Small intestine (tissue), 7 donors: ENCODE data around the gene STK32A. TPM values are rescaled to one million over a fixed set of nuclear protein-coding genes. Genes with fewer than 3 reads are reported as not detected.
"Not testable (repeated sequence)": the region's sequence is repeated elsewhere in the genome, so short reads cannot be mapped to it uniquely, and the experiment has no call there.

Experiments used
- DNase-seq, 2 donors: peaks; one replicate each; pipeline versions ENCODE4 v3.0.0 to v3.0.0-alpha.2; 2013
- FAIRE-seq: peaks from 2 replicates; lab custom pipeline; 2012; peaks lifted over from hg19 to GRCh38; lab: Jason Lieb, UNC
- H3K27ac ChIP-seq, 3 donors: one replicate each; pipeline ENCODE4 v1.5.1; 2013; ENCODE audit warnings: low read length in 2 of 3, mild to moderate bottlenecking in 2 of 3, control low read depth in 1 of 3, inconsistent platforms in 1 of 3, low read depth in 1 of 3, moderate library complexity in 1 of 3
- H3K27me3 ChIP-seq, 3 donors: one replicate each; pipeline ENCODE4 v1.6.1; 2013; ENCODE audit warnings: low read length in 3 of 3, inconsistent platforms in 1 of 3; ENCODE audit not compliant: control insufficient read depth in 3 of 3, insufficient read depth in 3 of 3
- H3K36me3 ChIP-seq, 3 donors: one replicate each; pipeline ENCODE4 v1.6.1; 2013; ENCODE audit warnings: low read length in 3 of 3, inconsistent platforms in 1 of 3, low read depth in 1 of 3, mild to moderate bottlenecking in 1 of 3, moderate library complexity in 1 of 3; ENCODE audit not compliant: control insufficient read depth in 3 of 3, insufficient read depth in 2 of 3
- H3K4me1 ChIP-seq, 3 donors: one replicate each; pipeline ENCODE4 v1.6.1; 2013; ENCODE audit warnings: low read length in 2 of 3, inconsistent platforms in 1 of 3, low read depth in 1 of 3, mild to moderate bottlenecking in 1 of 3, moderate library complexity in 1 of 3; ENCODE audit not compliant: control insufficient read depth in 3 of 3, insufficient read depth in 2 of 3
- H3K4me3 ChIP-seq, 3 donors: one replicate each; pipeline ENCODE4 v1.5.1; 2013; ENCODE audit warnings: low read length in 3 of 3, control low read depth in 1 of 3, inconsistent platforms in 1 of 3, low read depth in 1 of 3, mild to moderate bottlenecking in 1 of 3, moderate library complexity in 1 of 3
- H3K9me3 ChIP-seq, 2 donors: one replicate each; pipeline ENCODE4 v1.6.1; 2013; ENCODE audit warnings: low read depth in 1 of 2, low read length in 1 of 2; ENCODE audit not compliant: control insufficient read depth in 2 of 2, insufficient read depth in 1 of 2
- WGBS, 3 donors: extraction: QIAGEN DNeasy Blood & Tissue Kit; methylation state at CpG; one replicate each; pipeline ENCODE4 v1.1.7; 2013; 5-methylcytosine and 5-hydroxymethylcytosine counted together
- polyA plus RNA-seq, 4 donors: library from polyadenylated mRNA; stranded (reverse) in 3 of 4; unstranded in 1 of 4; fragments of 200-250 nt in 3 of 4; fragments of 120-200 nt in 1 of 4; gene quantifications; one replicate each; pipeline versions ENCODE4 v1.2.1 to v1.2.3, GENCODE V29; 2013
- donor health status: healthy with polysubstance abuse.
- donor health status: control.
- donor health status: control.
- donor health status: Bipolar disorder and iron deficiency.
- donor health status: healthy.

STK32A gene
- polyA plus RNA-seq, 4 donors: 0.27 to 0.92 (median 0.43) TPM; not detected in 1

DNA sequence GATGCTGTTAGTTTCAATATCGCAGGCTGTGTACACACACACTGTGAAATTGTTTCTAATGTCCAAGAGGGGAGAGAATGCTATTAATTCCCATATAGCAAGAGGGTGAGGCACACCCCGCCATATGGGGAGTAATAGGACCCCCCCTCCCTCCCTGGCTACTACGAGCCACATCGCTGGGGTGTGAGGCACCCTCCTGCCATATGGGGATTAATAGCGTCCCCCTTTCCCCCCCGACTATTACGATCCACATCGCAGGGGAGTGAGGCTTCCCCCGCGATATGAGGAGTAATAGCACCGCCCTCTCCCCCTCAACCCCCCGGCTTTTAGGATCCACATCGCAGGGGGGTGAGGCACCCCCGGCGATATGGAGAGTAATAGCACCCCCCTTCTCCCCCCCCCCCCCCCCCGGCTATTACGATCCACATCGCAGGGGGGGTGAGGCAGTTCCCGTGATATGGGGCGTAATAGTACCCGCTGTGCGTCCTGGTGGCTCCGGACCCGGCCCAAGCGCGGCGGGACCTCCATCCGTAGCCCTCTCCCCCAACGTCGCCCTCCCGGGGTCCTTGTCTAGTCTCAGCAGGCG is 494 bp upstream of the STK32A start:
- no peaks in the 10 kb centered on the region for H3K4me1 ChIP-seq
- H3K4me3 ChIP-seq: peak overlapping the region in 2 of 3 donors; percentile 13 to 27
- peaks cover 0 to 30% (median 9%) of the 10 kb centered on the region in 3 donors for H3K27me3 ChIP-seq
- no peaks in the 10 kb centered on the region for H3K9me3 ChIP-seq
- H3K36me3 ChIP-seq: no peaks in the 10 kb centered on the region
- 3 to 7% (median 4%) methylated on average over 21 to 31 of the region's 32 CpGs for WGBS, 3 donors
- no peak for DNase-seq
- no peak for FAIRE-seq
- H3K27ac ChIP-seq: no peak overlapping the region

DNA sequence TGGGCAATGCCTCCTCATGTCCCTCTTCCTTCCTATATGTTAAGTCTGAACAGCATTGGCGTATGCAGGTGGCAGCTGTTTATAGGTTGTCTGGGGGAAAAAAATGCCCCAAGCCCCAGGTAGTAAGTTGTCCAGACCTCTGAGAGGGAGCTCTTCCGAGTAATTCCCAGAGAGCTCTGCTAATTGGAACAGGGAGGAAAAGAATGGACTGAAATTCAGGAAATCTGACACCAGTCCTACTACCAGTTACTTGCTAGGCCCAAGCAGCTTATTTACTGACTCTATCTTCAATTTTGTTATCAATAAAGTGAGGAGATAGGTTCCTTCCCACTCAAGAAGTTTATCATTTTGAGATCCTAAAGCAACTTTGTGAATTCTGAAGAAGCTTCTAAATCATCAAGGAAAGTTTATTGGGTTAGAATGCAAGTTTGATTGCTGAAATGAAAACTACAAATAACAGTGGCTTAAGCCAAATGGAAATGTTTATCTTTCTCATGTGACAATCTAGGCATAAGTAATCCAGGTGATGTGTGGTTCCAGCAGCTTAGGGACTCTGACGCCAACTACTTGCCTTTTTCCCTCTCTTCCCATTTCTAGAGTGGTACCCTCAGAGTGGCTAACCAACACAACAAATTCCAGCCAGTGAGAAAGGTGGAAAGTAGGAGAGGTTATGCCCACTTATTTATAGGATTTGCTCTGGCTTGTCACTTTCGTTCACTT is 5.6 kb downstream of the STK32A start:
- Histone ChIP-seq H3K27ac (no peak overlapping the region), H3K4me1 (no peaks in the 10 kb centered on the region), H3K27me3 (peaks cover 0 to 7% (median 3%) of the 10 kb centered on the region in 3 donors), H3K4me3 (no peak overlapping the region), H3K9me3 (no peaks in the 10 kb centered on the region), H3K36me3 (no peaks in the 10 kb centered on the region)
- WGBS, 3 donors: 79 to 84% (median 81%) methylated on average over 4 of the region's 4 CpGs
- DNase-seq: no peak
- no peak for FAIRE-seq

DNA sequence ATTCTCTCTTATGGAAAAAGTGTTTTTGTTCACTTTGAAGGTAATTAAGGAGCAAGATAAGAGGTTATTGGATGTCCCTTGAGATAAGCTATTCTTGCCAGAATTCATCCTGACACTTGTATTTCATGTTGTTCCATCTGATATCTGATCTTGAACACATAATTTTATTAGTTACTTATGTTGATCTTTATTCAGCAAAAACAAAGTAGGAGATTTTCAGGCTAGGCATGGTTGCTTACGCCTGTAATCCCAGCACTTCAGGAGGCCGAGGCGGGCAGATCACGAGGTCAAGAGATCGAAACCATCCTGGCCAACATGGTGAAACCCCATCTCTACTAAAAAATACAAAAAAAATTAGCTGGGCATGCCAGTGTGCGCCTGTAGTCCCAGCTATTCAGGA is 8.4 kb downstream of the STK32A start:
- H3K27ac ChIP-seq, H3K27me3 ChIP-seq, H3K4me1 ChIP-seq, H3K4me3 ChIP-seq, FAIRE-seq, DNase-seq, H3K36me3 ChIP-seq, H3K9me3 ChIP-seq: not testable (repeated sequence)
- 86 to 94% (median 92%) methylated on average over 4 to 6 of the region's 6 CpGs for WGBS, 3 donors

DNA sequence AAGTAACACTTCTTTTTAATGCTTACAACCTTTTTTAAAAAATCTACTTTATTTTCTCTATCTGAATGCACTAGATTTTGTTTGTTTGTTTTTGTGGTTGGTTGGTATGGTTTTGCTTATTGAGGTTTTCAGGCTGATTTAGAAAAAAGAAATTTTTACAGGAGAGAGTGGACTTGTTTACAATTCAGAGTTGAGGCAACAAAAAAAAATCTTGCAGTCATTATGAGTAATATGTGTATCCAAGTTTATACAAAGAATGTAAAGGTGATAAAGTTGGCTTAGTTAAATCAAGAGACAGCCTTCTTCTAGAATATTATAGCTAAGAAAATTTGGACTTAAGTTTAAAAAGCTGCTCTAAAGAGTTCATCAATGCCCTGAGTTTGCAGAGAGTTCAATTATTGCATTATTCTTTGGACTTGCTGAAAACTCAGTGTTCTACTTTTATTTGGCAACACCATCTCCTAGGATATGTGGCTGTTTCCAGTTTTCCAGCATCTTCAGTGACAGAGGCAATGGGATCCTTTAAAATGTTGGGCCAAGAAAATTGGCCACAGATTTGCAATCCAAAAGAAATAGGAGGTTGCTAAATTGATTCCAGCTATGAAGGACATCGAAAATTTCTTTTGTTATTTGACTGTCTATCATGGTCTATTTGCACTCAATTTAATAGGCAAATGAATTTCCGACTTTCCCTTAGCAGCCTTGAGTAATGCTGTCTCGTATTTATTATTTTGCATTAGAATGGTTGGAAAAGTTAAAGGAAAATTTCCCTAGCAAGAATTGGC is 10.7 kb downstream of the STK32A start:
- no peak overlapping the region for H3K4me3 ChIP-seq
- no peaks in the 10 kb centered on the region for H3K4me1 ChIP-seq
- no peak for DNase-seq
- FAIRE-seq: no peak
- no peaks in the 10 kb centered on the region for H3K27me3 ChIP-seq
- H3K27ac ChIP-seq: no peak overlapping the region
- 66 to 73% (median 72%) methylated on average over 3 of the region's 3 CpGs for WGBS, 3 donors
- H3K36me3 ChIP-seq: no peaks in the 10 kb centered on the region
- H3K9me3 ChIP-seq: no peaks in the 10 kb centered on the region

DNA sequence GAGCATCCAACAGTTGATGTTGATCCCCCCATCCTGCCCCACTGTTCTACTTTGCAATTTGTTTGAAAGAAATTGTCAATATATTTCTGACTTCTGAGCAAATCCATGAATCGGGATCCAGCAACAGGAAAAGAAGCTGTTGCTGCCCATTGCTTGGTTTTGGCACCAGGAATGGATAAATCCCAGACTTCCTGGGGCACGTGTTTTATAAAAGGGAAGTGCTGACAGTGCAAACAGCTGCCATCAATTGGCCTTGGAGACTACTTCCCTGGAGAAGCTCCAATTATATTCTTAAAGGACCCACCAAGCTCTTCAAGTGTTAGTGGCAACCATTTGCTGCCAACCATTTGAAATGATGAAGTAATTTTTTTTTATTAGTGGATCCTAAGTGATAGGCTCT is 13.7 kb downstream of the STK32A start:
- Histone ChIP-seq H3K27ac (no peak overlapping the region), H3K4me3 (no peak overlapping the region), H3K9me3 (no peaks in the 10 kb centered on the region), H3K27me3 (peaks cover 0 to 2% (median 0%) of the 10 kb centered on the region in 3 donors), H3K36me3 (no peaks in the 10 kb centered on the region), H3K4me1 (no peaks in the 10 kb centered on the region)
- DNase-seq (no peak), FAIRE-seq (no peak)
- WGBS, 3 donors: 38 to 50% (median 48%) methylated on average over 2 of the region's 2 CpGs

DNA sequence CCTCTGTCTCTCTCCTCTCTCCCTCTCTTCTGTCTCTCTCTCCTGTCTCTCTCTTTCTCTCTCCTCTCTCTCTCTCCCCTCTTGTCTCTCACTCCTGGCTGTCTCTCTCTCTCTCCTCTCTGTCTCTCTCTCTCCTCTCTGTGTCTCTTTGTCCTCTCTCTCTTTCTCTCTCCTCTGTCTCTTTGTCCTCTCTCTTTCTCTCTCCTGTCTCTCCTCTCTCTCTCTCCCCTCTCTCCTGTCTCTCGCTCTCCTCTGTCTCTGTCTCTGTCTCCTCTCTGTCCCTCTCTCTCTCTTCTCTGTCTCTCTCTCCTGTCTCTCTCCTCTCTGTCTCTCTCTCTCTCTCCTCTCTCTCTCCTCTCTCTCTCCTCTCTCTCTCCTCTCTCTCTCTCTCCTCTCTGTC is 25.0 kb downstream of the STK32A start:
- Histone ChIP-seq H3K27me3 (no peaks in the 10 kb centered on the region), H3K4me1 (no peaks in the 10 kb centered on the region), H3K4me3 (no peak overlapping the region), H3K9me3 (no peaks in the 10 kb centered on the region), H3K27ac (no peak overlapping the region), H3K36me3 (no peaks in the 10 kb centered on the region)
- DNase-seq: no peak
- WGBS, 3 donors: 89 to 92% (median 90%) methylated on average over 1 of the region's 1 CpG
- no peak for FAIRE-seq

DNA sequence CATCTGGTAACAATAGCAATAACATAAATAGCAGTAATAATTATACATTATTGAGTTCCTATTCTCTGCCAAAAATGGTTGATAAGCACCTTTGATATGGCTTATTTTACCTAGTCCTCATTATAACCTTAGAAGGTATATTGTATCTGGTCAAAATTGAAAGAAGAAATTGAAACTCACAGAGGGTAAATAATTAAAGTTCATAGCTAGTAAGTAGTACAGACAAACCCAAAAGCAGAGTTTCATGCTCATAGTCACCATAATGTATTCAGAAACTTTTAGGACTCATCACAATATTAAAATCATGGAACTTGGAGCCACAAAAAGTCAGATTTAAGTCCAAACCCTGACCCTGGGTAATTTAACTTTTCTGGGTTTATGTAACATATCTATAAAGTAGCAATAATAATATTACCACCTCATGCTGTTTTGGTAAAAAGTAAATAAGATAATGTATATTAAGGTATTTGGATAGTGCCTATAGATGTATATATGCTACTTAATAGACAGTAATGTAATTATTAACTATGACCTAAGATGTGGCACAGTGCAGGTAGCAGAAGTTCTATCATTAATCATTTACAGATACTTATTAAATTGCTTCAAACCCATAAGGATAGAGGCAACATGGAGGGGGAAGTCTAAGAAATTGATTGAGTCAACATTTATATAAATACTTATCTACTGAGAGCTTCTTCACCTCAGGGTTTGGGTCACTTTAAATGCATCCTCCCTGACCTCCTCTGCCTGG is 32.4 kb downstream of the STK32A start:
- no peaks in the 10 kb centered on the region for H3K27me3 ChIP-seq
- DNase-seq: no peak
- H3K4me3 ChIP-seq: no peak overlapping the region
- H3K9me3 ChIP-seq: no peaks in the 10 kb centered on the region
- no peak overlapping the region for H3K27ac ChIP-seq
- no peaks in the 10 kb centered on the region for H3K36me3 ChIP-seq
- no peak for FAIRE-seq
- no peaks in the 10 kb centered on the region for H3K4me1 ChIP-seq

DNA sequence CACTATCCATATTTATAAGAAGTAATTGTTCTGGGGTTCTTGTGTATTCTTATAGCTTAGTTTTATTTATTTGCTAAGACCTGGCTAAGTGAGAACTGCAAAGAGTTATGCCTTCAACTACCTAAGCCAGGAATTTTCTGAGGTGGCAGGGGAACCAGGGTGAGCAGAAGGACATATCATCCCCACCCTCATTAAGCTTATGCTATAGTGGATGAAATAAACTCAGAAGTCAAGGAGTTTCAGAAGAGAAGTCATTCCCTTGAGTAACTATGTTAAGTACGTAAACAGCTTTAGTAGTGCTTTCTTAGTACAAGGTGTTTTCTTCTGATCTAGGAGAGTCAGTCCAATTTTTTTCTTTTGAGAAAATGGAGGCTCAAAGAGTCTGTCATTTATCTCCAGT is 41.7 kb downstream of the STK32A start:
- DNase-seq (no peak), FAIRE-seq (no peak)
- Histone ChIP-seq H3K4me3 (no peak overlapping the region), H3K9me3 (no peaks in the 10 kb centered on the region), H3K27ac (no peak overlapping the region), H3K27me3 (peaks cover 0 to 2% (median 0%) of the 10 kb centered on the region in 3 donors), H3K36me3 (no peaks in the 10 kb centered on the region), H3K4me1 (no peaks in the 10 kb centered on the region)
- WGBS, 3 donors: 86 to 95% (median 87%) methylated on average over 1 of the region's 1 CpG
